Neuronal stem cell (in vitro differentiated cells): ENCODE measurements around the gene TJP1.
A peak's percentile ranks its signal among the peaks of the same experiment; 100 is the strongest.

Experiments used
- DNase-seq: peaks from one replicate; pipeline ENCODE4 v3.0.0-alpha.2; 2013; ENCODE audit warnings: low spot score
- H2AFZ ChIP-seq: one replicate; pipeline ENCODE4 v1.6.1; 2013; ENCODE audit warnings: mild to moderate bottlenecking, low read length, inconsistent platforms
- H2AK5ac ChIP-seq: 2 replicates; pipeline ENCODE4 v1.6.1; 2013; ENCODE audit warnings: low read depth, mild to moderate bottlenecking, inconsistent platforms, low read length, moderate library complexity, mixed read lengths
- H2BK120ac ChIP-seq: 2 replicates; pipeline ENCODE4 v1.6.1; 2013; ENCODE audit warnings: low read depth, mild to moderate bottlenecking, inconsistent platforms, low read length, moderate library complexity, mixed read lengths
- H2BK12ac ChIP-seq: one replicate; pipeline ENCODE4 v1.6.1; 2013; ENCODE audit warnings: low read length, inconsistent platforms
- H2BK15ac ChIP-seq: 2 replicates; pipeline ENCODE4 v1.6.1; 2013; ENCODE audit warnings: mild to moderate bottlenecking, low read length, inconsistent platforms, mixed read lengths
- H2BK5ac ChIP-seq: one replicate; pipeline ENCODE4 v1.6.1; 2013; ENCODE audit warnings: inconsistent platforms, mild to moderate bottlenecking, low read length, moderate library complexity
- H3K14ac ChIP-seq: one replicate; pipeline ENCODE4 v1.6.1; 2013; ENCODE audit warnings: low read length, inconsistent platforms
- H3K18ac ChIP-seq: 2 replicates; pipeline ENCODE4 v1.6.1; 2013; ENCODE audit warnings: low read length, inconsistent platforms
- H3K23ac ChIP-seq: 2 replicates; pipeline ENCODE4 v1.6.1; 2013; ENCODE audit warnings: low read depth, mild to moderate bottlenecking, mixed read lengths, low read length, inconsistent platforms; ENCODE audit not compliant: poor library complexity
- H3K27ac ChIP-seq: replicated peaks from 3 replicates; pipeline ENCODE4 v1.5.1; 2013; ENCODE audit warnings: low read length, inconsistent platforms
- H3K27me3 ChIP-seq, 3 experiments: 2 replicates each; pipeline ENCODE4 v1.6.1; 2013; ENCODE audit warnings: low read length in 3 of 3, mild to moderate bottlenecking in 2 of 3, inconsistent platforms in 1 of 3, low read depth in 1 of 3, mixed read lengths in 1 of 3, moderate library complexity in 1 of 3; ENCODE audit not compliant: control insufficient read depth in 3 of 3, insufficient read depth in 3 of 3
- H3K36me3 ChIP-seq, 2 donors: replicated peaks in 1 of 2; 2 replicates each; pipeline ENCODE4 v1.6.1; 2013; ENCODE audit warnings: low read length in 2 of 2; ENCODE audit not compliant: control insufficient read depth in 2 of 2, insufficient read depth in 2 of 2
- H3K4ac ChIP-seq: 2 replicates; pipeline ENCODE4 v1.6.1; 2013; ENCODE audit warnings: inconsistent platforms, mild to moderate bottlenecking, low read length, moderate library complexity
- H3K4me1 ChIP-seq, 2 donors: 1 replicate in 1 of 2; 2 replicates in 1 of 2; pipeline ENCODE4 v1.6.1; 2013; ENCODE audit warnings: low read length in 2 of 2, low read depth in 1 of 2; ENCODE audit not compliant: control insufficient read depth in 2 of 2, insufficient read depth in 1 of 2
- H3K4me2 ChIP-seq: one replicate; pipeline ENCODE4 v1.6.1; 2013; ENCODE audit warnings: mild to moderate bottlenecking, low read length, inconsistent platforms; ENCODE audit not compliant: insufficient read depth, poor library complexity, severe bottlenecking
- H3K4me3 ChIP-seq, 2 donors: 2 replicates each; pipeline ENCODE4 v1.5.1; 2013; ENCODE audit warnings: low read length in 2 of 2, mild to moderate bottlenecking in 2 of 2, inconsistent platforms in 1 of 2, moderate library complexity in 1 of 2
- H3K79me1 ChIP-seq: one replicate; pipeline ENCODE4 v1.6.1; 2013; ENCODE audit warnings: low read depth, mild to moderate bottlenecking, inconsistent platforms, low read length, moderate library complexity
- H3K9ac ChIP-seq: one replicate; pipeline ENCODE4 v1.6.1; 2013; ENCODE audit warnings: mild to moderate bottlenecking, low read depth, low read length, inconsistent platforms; ENCODE audit not compliant: poor library complexity
- H3K9me3 ChIP-seq, 2 donors: replicated peaks in 1 of 2; 2 replicates each; pipeline versions ENCODE3 to v1.6.1; 2013; ENCODE audit warnings: low read length in 2 of 2, mild to moderate bottlenecking in 2 of 2, inconsistent platforms in 1 of 2, low read depth in 1 of 2, mixed read lengths in 1 of 2, moderate library complexity in 1 of 2; ENCODE audit not compliant: control insufficient read depth in 2 of 2, insufficient read depth in 1 of 2
- H4K8ac ChIP-seq: one replicate; pipeline ENCODE4 v1.6.1; 2013; ENCODE audit warnings: low read depth, mild to moderate bottlenecking, inconsistent platforms, low read length, moderate library complexity
- H4K91ac ChIP-seq: one replicate; pipeline ENCODE4 v1.6.1; 2013; ENCODE audit warnings: low read length, low read depth, mild to moderate bottlenecking, inconsistent platforms; ENCODE audit not compliant: poor library complexity
- WGBS, 2 donors: extraction: QIAGEN DNeasy Blood & Tissue Kit; methylation state at CpG; one replicate each; pipeline ENCODE4 v1.1.7; 2013; ENCODE audit warnings: missing lambda C conversion rate in 2 of 2, mixed read lengths in 1 of 2; ENCODE audit not compliant: insufficient read length in 2 of 2, insufficient replicate concordance in 1 of 2; ENCODE audit errors: extremely low coverage in 2 of 2; 5-methylcytosine and 5-hydroxymethylcytosine counted together

The TJP1 gene

DNA sequence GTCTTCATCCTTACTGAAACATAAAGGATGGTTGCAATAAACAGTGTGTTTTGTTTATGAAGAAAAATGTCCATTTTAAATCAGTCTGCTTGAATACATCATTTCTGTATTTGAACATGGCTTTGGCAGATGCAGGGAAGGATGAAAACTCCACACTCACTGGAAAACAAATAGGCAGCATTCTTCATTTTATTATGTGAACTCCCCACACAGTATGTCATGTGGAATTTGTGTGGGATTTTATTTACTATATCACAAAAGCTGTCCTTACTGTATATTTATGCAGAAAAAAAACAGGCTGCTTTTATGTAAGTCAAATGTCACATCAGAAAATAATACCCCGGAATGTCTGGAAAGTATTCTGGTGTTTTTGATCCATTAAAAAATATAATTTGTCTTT lies 44.1 kb upstream of the TJP1 start:
- Histone ChIP-seq H2BK120ac (no peak overlapping the region), H3K18ac (no peak overlapping the region), H4K8ac (no peak overlapping the region), H3K27me3 (no peaks in the 10 kb centered on the region), H3K4me1 (peaks cover 5 to 6% of the 10 kb centered on the region in 2 donors), H2AK5ac (no peak overlapping the region), H3K4me3 (no peak overlapping the region), H2AFZ (no peak overlapping the region), H3K14ac (no peak overlapping the region), H4K91ac (no peak overlapping the region), H3K36me3 (no peaks in the 10 kb centered on the region), H3K9me3 (no peaks in the 10 kb centered on the region), H2BK5ac (no peak overlapping the region), H3K27ac (no peak overlapping the region), H3K23ac (no peak overlapping the region), H3K4me2 (no peak overlapping the region), H3K9ac (no peak overlapping the region), H2BK15ac (no peak overlapping the region), H3K4ac (no peak overlapping the region), H3K79me1 (no peaks in the 10 kb centered on the region), H2BK12ac (no peak overlapping the region)
- DNase-seq: no peak
- WGBS, 2 donors: no CpG with 5 or more reads among the region's 1 CpG

DNA sequence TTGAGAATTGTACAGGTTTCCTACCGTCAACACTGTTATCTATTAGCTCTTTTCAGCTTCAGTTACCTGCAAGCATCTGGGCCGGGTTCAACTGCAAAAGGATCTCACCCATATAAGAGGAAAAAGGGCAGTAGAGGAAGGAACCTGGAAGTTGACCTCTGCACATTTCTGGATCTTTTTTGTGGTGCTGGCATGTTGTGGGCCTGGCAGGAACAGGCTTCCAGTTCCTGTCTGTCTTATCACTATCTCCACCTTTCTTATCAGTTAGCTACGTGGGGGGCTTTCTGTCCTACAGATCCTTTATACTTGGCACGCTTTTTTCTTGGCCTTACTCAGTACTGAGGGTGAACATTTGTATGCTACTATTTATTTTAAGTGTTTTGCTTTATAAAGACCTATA lies 42.2 kb upstream of the TJP1 start:
- Histone ChIP-seq H4K91ac (no peak overlapping the region), H2AFZ (no peak overlapping the region), H3K9me3 (no peaks in the 10 kb centered on the region), H3K9ac (no peak overlapping the region), H3K4ac (no peak overlapping the region), H3K23ac (no peak overlapping the region), H3K36me3 (no peaks in the 10 kb centered on the region), H3K14ac (no peak overlapping the region), H2BK15ac (no peak overlapping the region), H3K18ac (no peak overlapping the region), H3K4me3 (no peak overlapping the region), H2BK5ac (no peak overlapping the region), H2BK12ac (no peak overlapping the region), H3K27me3 (no peaks in the 10 kb centered on the region), H3K4me2 (no peak overlapping the region), H3K27ac (no peak overlapping the region), H2BK120ac (no peak overlapping the region), H2AK5ac (no peak overlapping the region), H4K8ac (no peak overlapping the region), H3K4me1 (no peaks in the 10 kb centered on the region), H3K79me1 (no peaks in the 10 kb centered on the region)
- DNase-seq: no peak
- no CpG with 5 or more reads among the region's 4 CpGs for WGBS, 2 donors

DNA sequence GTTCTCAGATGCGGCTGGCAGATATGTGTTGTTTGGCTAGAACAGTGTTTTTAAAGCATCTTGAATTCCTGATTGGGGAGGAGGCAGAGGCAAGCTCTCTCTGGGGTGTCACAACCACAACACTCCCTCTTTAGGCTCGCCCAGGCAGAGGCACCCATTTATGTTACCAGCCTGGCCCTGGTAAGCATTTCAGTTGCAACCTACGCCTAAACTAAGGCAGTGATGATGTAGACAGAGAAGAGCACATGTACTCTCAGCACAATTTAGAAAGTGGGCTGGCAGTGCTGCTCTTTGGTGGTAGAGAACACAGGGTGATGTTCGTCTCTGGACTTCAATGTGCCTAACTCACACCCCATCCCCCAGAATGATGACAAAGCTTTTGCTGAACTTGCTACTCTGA lies 41.2 kb upstream of the TJP1 start:
- Histone ChIP-seq H3K36me3 (no peaks in the 10 kb centered on the region), H2BK12ac (no peak overlapping the region), H4K8ac (no peak overlapping the region), H3K14ac (peak overlapping the region; percentile 1), H3K4ac (no peak overlapping the region), H3K4me2 (no peak overlapping the region), H3K18ac (no peak overlapping the region), H3K4me1 (no peaks in the 10 kb centered on the region), H4K91ac (no peak overlapping the region), H3K27ac (no peak overlapping the region), H2BK15ac (no peak overlapping the region), H2BK120ac (no peak overlapping the region), H3K4me3 (no peak overlapping the region), H3K79me1 (no peaks in the 10 kb centered on the region), H3K9ac (no peak overlapping the region), H3K27me3 (no peaks in the 10 kb centered on the region), H3K23ac (no peak overlapping the region), H3K9me3 (no peaks in the 10 kb centered on the region), H2AK5ac (no peak overlapping the region), H2BK5ac (no peak overlapping the region), H2AFZ (no peak overlapping the region)
- WGBS, 2 donors: no CpG with 5 or more reads among the region's 4 CpGs
- no peak for DNase-seq

DNA sequence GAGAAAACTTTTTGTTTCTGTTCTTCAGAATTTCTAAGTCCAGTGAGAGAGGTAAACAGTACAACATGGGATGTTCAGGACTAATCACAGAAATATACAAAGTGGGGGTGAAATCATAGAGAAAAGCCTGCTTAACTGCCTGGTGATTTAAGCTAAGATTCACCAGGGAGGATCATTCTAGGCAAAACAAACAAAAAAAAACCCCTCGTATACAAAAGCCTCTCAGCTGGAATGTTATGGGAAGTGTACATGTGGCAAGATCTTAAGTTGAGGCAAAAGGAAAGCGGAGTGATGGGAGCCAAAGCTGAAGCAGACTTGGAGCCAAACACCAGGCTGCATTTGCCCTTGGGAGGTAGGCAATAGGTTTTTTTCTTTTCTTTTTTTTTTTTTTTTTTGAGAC lies 40.0 kb upstream of the TJP1 start:
- no peak overlapping the region for H2BK15ac ChIP-seq
- no peak overlapping the region for H3K4me3 ChIP-seq
- no peaks in the 10 kb centered on the region for H3K79me1 ChIP-seq

More for the DNA sequence above, 40.0 kb upstream of the TJP1 start:
- H3K14ac ChIP-seq: no peak overlapping the region
- H3K18ac ChIP-seq: no peak overlapping the region
- H2BK5ac ChIP-seq: no peak overlapping the region
- no peak overlapping the region for H3K4ac ChIP-seq
- no peak overlapping the region for H2AK5ac ChIP-seq
- H2AFZ ChIP-seq: no peak overlapping the region
- WGBS, 2 donors: no CpG with 5 or more reads among the region's 2 CpGs
- no peak overlapping the region for H2BK12ac ChIP-seq
- no peaks in the 10 kb centered on the region for H3K27me3 ChIP-seq
- H3K23ac ChIP-seq: no peak overlapping the region
- no peak overlapping the region for H4K8ac ChIP-seq
- H3K4me2 ChIP-seq: no peak overlapping the region
- no peaks in the 10 kb centered on the region for H3K9me3 ChIP-seq
- H3K27ac ChIP-seq: no peak overlapping the region
- no peaks in the 10 kb centered on the region for H3K4me1 ChIP-seq
- no peak overlapping the region for H2BK120ac ChIP-seq
- no peak overlapping the region for H4K91ac ChIP-seq
- no peak for DNase-seq
- H3K9ac ChIP-seq: no peak overlapping the region
- H3K36me3 ChIP-seq: no peaks in the 10 kb centered on the region
